SU-DHL-6 (cell line): ENCODE measurements around the gene CD160.

Experiments
- H2AFZ ChIP-seq: fragments of 200-600 bp; sonication (generic); 2 replicates; pipeline ENCODE4 v1.6.1; 2014; ENCODE audit warnings: low read depth, mild to moderate bottlenecking, moderate library complexity, mixed read lengths, antibody characterized with exemption, low read length; ENCODE audit not compliant: severe bottlenecking
- H3F3A ChIP-seq: fragments of 200-600 bp; shearing (Covaris generic); 2 replicates; pipeline ENCODE4 v1.6.0; 2016; ENCODE audit warnings: antibody characterized with exemption, mild to moderate bottlenecking; ENCODE audit not compliant: insufficient read depth
- H3K27ac ChIP-seq: fragments of 200-600 bp; sonication (generic); 2 replicates; pipeline ENCODE4 v1.5.1; 2016; ENCODE audit warnings: low read depth, mild to moderate bottlenecking, low read length, moderate library complexity, mixed read lengths
- H3K27me3 ChIP-seq: fragments of 200-600 bp; sonication (generic), shearing (Covaris generic); 2 replicates; pipeline ENCODE4 v1.6.0; 2014; ENCODE audit warnings: mild to moderate bottlenecking, low read length
- H3K36me3 ChIP-seq: fragments of 200-600 bp; sonication (generic); 2 replicates; pipeline ENCODE4 v1.6.1; 2014; ENCODE audit warnings: mild to moderate bottlenecking, low read length, mixed read lengths
- H3K4me2 ChIP-seq: fragments of 300-600, 200-600 bp; shearing (Covaris generic), sonication (generic); 2 replicates; pipeline ENCODE4 v1.6.0; 2014; ENCODE audit warnings: low read length, low read depth, mild to moderate bottlenecking; ENCODE audit not compliant: poor library complexity, severe bottlenecking
- H3K4me3 ChIP-seq: fragments of 200-600 bp; sonication (generic); 2 replicates; pipeline ENCODE4 v1.5.1; 2014; ENCODE audit warnings: antibody characterized with exemption, low read length, mild to moderate bottlenecking, mixed read lengths; ENCODE audit not compliant: insufficient read depth, poor library complexity, severe bottlenecking
- H3K79me2 ChIP-seq: fragments of 200-600 bp; sonication (generic); 2 replicates; pipeline ENCODE4 v1.6.1; 2014; ENCODE audit warnings: mild to moderate bottlenecking, low read length, moderate library complexity; ENCODE audit not compliant: insufficient read depth
- H3K9ac ChIP-seq: fragments of 200-600 bp; sonication (generic); 2 replicates; pipeline ENCODE4 v1.7.0; 2014; ENCODE audit warnings: mild to moderate bottlenecking, low read length
- H3K9me2 ChIP-seq: fragments of 200-600 bp; sonication (generic); replicated peaks from 2 replicates; pipeline ENCODE4 v1.6.1; 2014; ENCODE audit warnings: low read length; ENCODE audit not compliant: insufficient read depth
- H3K9me3 ChIP-seq: fragments of 200-600 bp; sonication (generic); 2 replicates; pipeline ENCODE4 v1.6.1; 2014; ENCODE audit warnings: low read length, mixed read lengths; ENCODE audit not compliant: insufficient read depth
- H4K20me1 ChIP-seq: fragments of 200-600 bp; sonication (generic); 2 replicates; pipeline ENCODE4 v1.6.1; 2014; ENCODE audit warnings: low read depth, mild to moderate bottlenecking, antibody characterized with exemption, low read length, moderate library complexity, mixed read lengths
- CTCF ChIP-seq: fragments of 200-600 bp; sonication (generic); IDR thresholded peaks from one replicate; pipeline ENCODE4 v1.5.1; 2017; ENCODE audit warnings: antibody characterized with exemption, mild to moderate bottlenecking, low read length, moderate library complexity; ENCODE audit not compliant: insufficient read depth, poor library complexity, severe bottlenecking
- EZH2phosphoT487 ChIP-seq: fragments of 200-600 bp; sonication (generic), shearing (Covaris generic); conservative IDR thresholded peaks from 2 replicates; pipeline ENCODE4 v1.6.1; 2018; ENCODE audit warnings: mild to moderate bottlenecking, antibody characterized with exemption, low read length, moderate library complexity, mixed read lengths

Gene CD160

GRCh38 chr1:145778146-145778540 lies 58.8 kb downstream of the CD160 start:
- H2AFZ ChIP-seq: no peak overlapping the region
- TF ChIP-seq EZH2phosphoT487: no peak
- TF ChIP-seq CTCF: no peak
- no peaks in the 10 kb centered on the region for H3K27me3 ChIP-seq
- no peak overlapping the region for H3K4me3 ChIP-seq
- H3K9me3 ChIP-seq: no peaks in the 10 kb centered on the region
- no peaks in the 10 kb centered on the region for H4K20me1 ChIP-seq
- H3K79me2 ChIP-seq: no peaks in the 10 kb centered on the region
- H3K4me2 ChIP-seq: no peak overlapping the region
- no peaks in the 10 kb centered on the region for H3K36me3 ChIP-seq
- no peak overlapping the region for H3K27ac ChIP-seq
- H3K9me2 ChIP-seq: no peaks in the 10 kb centered on the region
- H3K9ac ChIP-seq: no peak overlapping the region
- H3F3A ChIP-seq: no peaks in the 10 kb centered on the region

- Histone ChIP-seq H3K4me2 (no peak overlapping the region), H3K9me2 (no peaks in the 10 kb centered on the region), H3K36me3 (no peaks in the 10 kb centered on the region), H4K20me1 (no peaks in the 10 kb centered on the region), H3K9me3 (no peaks in the 10 kb centered on the region), H3K27ac (no peak overlapping the region), H3K79me2 (no peaks in the 10 kb centered on the region), H3F3A (no peaks in the 10 kb centered on the region), H3K4me3 (no peak overlapping the region), H3K27me3 (no peaks in the 10 kb centered on the region), H3K9ac (no peak overlapping the region), H2AFZ (no peak overlapping the region)
- TF ChIP-seq CTCF (no peak), EZH2phosphoT487 (no peak)
Observed at GRCh38 chr1:145782272-145783099, 63.2 kb downstream of the CD160 start.

- Histone ChIP-seq H2AFZ (no peak overlapping the region), H3K27ac (no peak overlapping the region), H3K4me2 (no peak overlapping the region), H3F3A (no peaks in the 10 kb centered on the region), H3K27me3 (no peaks in the 10 kb centered on the region), H3K4me3 (no peak overlapping the region), H3K79me2 (no peaks in the 10 kb centered on the region), H3K9ac (no peak overlapping the region), H4K20me1 (no peaks in the 10 kb centered on the region), H3K36me3 (no peaks in the 10 kb centered on the region; the same call in 1 of the 2 replicates), H3K9me3 (no peaks in the 10 kb centered on the region), H3K9me2 (no peaks in the 10 kb centered on the region)
- no peak for TF ChIP-seq CTCF
- no peak for TF ChIP-seq EZH2phosphoT487
Observed at GRCh38 chr1:145784409-145784808, 65.1 kb downstream of the CD160 start.
